GM12864 (cell line): ENCODE data around the gene D2HGDH.

Experiments used
- DNase-seq: peaks from one replicate; pipeline ENCODE4 v3.0.0-alpha.2; 2011; ENCODE audit warnings: low read depth
- H3K4me3 ChIP-seq: 2 replicates; pipeline ENCODE4 v1.5.1; 2011; ENCODE audit warnings: mild to moderate bottlenecking, low read depth, low read length, control low read depth
- TF ChIP-seq, protein P1 (sequence below): IDR thresholded peaks from 2 replicates; pipeline ENCODE4 v1.5.1; 2011; ENCODE audit warnings: low read depth, mild to moderate bottlenecking, moderate library complexity, low read length, control low read depth, inconsistent platforms; ENCODE audit errors: missing control alignments

D2HGDH gene

DNA sequence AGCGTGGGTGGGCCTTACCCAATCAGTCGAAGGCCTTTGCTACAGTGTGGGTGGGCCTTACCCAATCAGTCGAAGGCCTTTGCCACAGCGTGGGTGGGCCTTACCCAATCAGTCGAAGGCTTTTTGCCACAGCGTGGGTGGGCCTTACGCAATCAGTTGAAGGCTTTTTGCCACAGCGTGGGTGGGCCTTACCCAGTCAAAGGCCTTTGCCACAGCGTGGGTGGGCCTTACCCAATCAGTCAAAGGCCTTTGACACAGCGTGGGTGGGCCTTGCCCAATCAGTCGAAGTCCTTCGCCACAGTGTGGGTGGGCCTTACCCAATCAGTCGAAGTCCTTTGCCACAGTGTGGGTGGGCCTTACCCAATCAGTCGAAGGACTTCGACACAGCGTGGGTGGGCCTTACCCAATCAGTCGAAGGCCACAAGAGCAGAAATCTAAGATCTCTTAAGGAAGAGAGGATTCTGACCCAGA lies 25.9 kb downstream of the D2HGDH start:
- no peak for DNase-seq
- TF ChIP-seq, protein P1, sequence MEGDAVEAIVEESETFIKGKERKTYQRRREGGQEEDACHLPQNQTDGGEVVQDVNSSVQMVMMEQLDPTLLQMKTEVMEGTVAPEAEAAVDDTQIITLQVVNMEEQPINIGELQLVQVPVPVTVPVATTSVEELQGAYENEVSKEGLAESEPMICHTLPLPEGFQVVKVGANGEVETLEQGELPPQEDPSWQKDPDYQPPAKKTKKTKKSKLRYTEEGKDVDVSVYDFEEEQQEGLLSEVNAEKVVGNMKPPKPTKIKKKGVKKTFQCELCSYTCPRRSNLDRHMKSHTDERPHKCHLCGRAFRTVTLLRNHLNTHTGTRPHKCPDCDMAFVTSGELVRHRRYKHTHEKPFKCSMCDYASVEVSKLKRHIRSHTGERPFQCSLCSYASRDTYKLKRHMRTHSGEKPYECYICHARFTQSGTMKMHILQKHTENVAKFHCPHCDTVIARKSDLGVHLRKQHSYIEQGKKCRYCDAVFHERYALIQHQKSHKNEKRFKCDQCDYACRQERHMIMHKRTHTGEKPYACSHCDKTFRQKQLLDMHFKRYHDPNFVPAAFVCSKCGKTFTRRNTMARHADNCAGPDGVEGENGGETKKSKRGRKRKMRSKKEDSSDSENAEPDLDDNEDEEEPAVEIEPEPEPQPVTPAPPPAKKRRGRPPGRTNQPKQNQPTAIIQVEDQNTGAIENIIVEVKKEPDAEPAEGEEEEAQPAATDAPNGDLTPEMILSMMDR: no peak
- no peak overlapping the region for H3K4me3 ChIP-seq

DNA sequence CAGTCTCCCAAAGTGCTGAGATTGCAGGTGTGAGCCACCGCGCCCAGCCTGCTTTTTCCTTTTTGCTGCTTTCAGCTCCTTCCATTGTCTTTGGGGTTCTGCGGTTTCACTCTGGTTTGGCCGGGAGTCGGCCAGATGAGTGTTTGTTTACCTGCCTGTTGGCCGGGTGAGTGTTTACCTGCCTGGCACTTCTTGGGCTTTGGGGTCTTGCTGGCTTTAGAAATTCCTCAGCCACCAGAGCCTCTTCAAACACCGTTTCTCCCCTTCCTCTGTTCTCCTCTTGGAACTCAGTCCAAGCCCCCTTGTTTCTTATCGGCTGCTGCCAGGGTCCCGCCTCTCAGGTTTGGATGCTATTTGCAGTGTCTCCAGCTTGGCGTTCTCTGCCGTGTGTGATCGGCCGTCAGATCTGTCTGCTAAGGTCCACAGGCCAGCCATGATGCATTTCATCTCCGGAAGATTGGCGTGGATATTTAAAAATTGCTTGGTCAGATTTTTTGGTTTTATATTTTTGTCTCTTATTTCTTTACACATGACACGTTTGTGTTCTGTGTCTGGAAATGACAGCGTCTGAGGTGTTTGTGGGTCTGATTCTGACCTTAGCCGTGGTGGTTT lies 28.0 kb downstream of the D2HGDH start:
- no peak for DNase-seq
- no peak overlapping the region for H3K4me3 ChIP-seq
- TF ChIP-seq, protein P1: no peak

DNA sequence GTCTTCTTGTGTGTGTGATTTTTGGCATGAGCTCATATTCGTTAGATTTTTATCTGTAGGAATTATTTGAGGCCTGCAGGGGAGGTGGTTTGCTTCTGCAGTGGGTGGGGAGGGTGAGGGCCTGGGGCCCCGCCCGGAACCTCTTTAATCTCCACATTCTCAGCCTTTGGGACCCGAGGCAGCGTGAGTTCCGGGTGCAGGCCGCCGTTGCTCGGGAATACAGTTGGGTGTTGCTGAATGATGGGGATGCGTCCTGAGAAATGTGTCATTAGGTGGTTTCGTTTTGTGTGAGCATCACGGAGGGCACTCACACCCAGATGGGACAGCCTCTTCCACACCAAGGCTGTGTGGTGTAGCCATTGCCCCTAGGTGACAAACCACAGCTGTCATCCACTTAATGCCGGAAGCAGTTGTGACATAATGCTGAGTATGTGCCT lies 28.5 kb downstream of the D2HGDH start:
- H3K4me3 ChIP-seq: no peak overlapping the region
- TF ChIP-seq, protein P1: no peak
- DNase-seq: no peak

DNA sequence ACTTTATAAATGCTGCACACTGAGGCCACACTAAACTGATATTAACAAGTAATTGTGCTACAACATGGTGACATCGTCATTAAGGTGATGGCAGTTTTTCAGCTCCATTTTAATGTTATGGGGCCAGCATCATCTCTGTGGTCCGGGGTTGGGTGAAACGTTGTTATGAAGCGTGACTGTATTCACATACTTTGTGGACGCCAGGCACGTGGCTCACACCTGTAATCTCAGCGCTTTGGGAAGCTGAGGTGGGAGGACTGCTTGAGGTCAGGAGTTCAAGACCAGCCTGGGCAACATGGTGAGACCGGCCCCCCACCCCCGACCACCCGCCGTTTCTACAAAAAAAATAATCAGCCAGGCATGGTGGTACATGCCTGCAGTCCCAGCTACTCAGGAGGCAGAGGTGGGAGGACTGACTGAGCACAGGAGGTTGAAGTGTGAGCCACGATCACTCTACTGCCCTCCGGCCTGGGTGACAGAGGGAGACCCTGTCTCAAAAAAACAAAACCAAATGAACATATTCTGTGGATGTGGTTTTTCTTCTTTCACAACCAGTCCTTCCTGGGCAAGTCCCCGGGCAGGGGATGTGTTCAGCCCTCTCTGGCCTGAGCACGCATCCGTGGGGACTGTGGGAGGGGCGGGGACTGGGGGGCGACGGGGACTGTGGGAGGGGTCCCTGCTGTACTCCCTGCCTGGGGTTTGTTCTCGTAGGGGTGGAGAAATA lies 29.3 kb downstream of the D2HGDH start:
- TF ChIP-seq, protein P1: no peak
- H3K4me3 ChIP-seq: no peak overlapping the region
- DNase-seq: no peak

DNA sequence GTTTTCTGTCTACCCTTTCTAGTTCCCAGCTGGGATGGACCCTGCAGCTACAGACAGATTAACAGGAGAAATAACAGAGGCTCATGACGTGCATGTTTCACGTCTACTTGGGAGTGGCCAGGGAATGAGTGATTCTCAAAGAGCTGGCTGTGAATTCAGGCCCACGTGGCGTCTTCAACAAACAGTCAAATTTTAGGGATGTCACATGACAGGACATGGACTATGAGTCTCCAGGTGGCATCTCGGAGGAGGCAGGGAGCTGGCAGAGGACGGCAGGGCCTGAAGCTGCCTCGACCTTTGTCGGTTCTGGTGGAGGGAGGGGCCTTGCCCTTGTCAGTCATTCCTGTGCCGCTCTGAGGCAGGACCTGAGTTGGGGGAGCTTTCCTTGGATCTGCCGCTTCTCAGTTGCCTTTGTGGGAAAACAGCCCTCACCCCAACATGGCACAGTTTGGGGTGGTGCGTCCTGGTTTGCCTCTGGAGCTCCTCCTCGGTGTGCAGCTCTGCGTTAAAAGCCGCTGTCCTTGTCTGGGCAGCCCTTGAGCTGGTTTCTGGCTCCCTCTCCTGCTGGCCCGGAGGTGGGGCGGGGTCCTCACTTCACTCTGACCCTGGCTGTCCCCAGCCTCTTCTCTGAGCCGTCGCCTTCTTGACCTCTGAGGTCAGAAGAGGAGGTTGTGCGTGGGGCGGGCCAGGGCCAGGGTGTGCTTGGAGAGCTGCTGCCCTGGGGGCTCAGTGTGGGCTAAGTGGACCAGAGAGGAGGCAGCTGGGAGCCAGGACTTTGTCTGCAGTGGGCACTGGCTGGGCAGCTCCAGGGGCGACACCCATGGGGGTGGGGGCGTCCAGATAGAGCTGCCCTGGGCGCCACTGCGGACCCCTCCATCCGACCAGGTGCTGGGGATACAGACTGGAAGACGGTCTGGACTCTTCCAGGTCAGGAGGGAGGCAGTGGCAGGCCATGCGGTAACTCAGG lies 30.1 kb downstream of the D2HGDH start:
- TF ChIP-seq, protein P1: no peak
- H3K4me3 ChIP-seq: no peak overlapping the region
- DNase-seq: no peak

DNA sequence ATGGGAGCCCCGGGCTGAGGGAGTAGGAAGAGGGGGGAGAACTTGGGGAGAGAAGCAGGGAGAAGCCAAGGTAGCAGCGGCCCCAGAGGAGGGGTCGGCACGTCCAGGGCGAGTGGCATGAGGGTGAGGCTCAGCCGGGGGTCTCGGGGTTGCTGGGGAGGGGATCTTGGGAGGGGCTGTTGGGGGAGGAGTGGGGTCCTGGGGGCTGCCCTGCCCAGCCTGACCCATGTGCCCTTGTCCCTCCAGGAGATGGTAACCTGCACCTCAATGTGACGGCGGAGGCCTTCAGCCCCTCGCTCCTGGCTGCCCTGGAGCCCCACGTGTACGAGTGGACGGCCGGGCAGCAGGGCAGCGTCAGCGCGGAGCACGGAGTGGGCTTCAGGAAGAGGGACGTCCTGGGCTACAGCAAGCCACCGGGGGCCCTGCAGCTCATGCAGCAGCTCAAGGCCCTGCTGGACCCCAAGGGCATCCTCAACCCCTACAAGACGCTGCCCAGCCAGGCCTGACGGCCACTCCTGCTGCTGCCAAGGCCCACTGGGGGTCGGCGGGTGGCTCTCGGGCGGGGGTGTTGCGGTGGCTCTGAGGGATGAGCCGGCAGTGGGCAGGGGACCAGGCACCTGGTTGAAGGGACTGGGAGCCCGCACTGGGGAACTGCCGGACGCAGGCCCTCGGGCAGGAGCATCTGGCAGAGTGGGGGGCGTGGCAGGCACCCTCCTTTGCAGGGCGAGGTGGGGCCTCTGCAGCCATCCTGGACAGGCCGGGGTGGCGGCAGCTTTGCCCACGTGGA lies 33.2 kb downstream of the D2HGDH start:
- DNase-seq: no peak
- TF ChIP-seq, protein P1: no peak
- no peak overlapping the region for H3K4me3 ChIP-seq
